DOHH2 (cell line): ENCODE measurements around the gene IQCM.

Experiments used
- EZH2phosphoT487 ChIP-seq: fragments of 200-600 bp; sonication (generic); IDR thresholded peaks from 2 replicates; pipeline ENCODE4 v1.6.1; 2017; ENCODE audit warnings: borderline replicate concordance, mild to moderate bottlenecking, antibody characterized with exemption, low read length, moderate library complexity, mixed read lengths
- TF ChIP-seq, protein P1 (sequence below): fragments of 200-600 bp; sonication (generic); IDR thresholded peaks from one replicate; pipeline ENCODE4 v1.5.1; 2014; ENCODE audit warnings: antibody characterized with exemption, mild to moderate bottlenecking, low read depth, low read length; ENCODE audit not compliant: poor library complexity, severe bottlenecking

DNA sequence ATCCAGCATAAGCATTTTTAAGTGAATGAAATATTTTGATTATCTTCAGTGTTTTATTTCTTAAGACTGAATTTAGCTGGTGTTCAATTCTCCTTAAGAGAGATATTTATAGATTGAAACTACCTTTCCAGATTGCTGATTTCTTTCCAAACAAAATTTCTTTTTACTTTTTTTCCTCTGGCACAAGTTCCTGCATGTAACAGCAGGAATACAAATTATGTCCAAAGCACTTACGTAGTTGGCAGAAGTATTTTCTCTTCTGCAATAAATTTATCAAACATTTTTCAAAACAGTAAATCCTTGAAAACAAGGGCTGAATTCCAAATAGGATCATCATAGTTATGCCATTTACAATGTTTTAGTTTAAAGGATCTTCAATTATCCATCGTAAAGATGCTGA is 412.6 kb downstream of the IQCM start:
- TF ChIP-seq, protein P1, sequence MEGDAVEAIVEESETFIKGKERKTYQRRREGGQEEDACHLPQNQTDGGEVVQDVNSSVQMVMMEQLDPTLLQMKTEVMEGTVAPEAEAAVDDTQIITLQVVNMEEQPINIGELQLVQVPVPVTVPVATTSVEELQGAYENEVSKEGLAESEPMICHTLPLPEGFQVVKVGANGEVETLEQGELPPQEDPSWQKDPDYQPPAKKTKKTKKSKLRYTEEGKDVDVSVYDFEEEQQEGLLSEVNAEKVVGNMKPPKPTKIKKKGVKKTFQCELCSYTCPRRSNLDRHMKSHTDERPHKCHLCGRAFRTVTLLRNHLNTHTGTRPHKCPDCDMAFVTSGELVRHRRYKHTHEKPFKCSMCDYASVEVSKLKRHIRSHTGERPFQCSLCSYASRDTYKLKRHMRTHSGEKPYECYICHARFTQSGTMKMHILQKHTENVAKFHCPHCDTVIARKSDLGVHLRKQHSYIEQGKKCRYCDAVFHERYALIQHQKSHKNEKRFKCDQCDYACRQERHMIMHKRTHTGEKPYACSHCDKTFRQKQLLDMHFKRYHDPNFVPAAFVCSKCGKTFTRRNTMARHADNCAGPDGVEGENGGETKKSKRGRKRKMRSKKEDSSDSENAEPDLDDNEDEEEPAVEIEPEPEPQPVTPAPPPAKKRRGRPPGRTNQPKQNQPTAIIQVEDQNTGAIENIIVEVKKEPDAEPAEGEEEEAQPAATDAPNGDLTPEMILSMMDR = no peak
- no peak for TF ChIP-seq EZH2phosphoT487
